NT2/D1 (cell line): Measurements from ENCODE around the gene NHLH2.

Experiments used
- SUZ12 ChIP-seq: IDR thresholded peaks from 2 replicates; pipeline ENCODE4 v1.6.1; 2011; ENCODE audit not compliant: insufficient read length, insufficient read depth; ENCODE audit errors: extremely low read depth
- ZNF274 ChIP-seq: IDR thresholded peaks from 2 replicates; pipeline ENCODE4 v1.6.1; 2011; ENCODE audit warnings: mild to moderate bottlenecking, low read depth, low read length

- TF ChIP-seq ZNF274 (no peak), SUZ12 (no peak)
Observed at GRCh38 chr1:115839679-115840237, 1.2 kb downstream of the NHLH2 start.
